WERI-Rb-1 (cell line): ENCODE measurements around the gene ADI1.

Experiments used
- DNase-seq: peaks from one replicate; pipeline ENCODE4 v3.0.0-alpha.2; 2020
- H3K27ac ChIP-seq: fragments of 250-450 bp; sonication (Bioruptor Pico); 2 replicates; pipeline ENCODE4 v1.5.1; 2020; ENCODE audit warnings: mild to moderate bottlenecking, moderate library complexity
- H3K27me3 ChIP-seq: fragments of 250-450 bp; sonication (Bioruptor Pico); 2 replicates; pipeline ENCODE4 v1.5.1; 2021; ENCODE audit warnings: mild to moderate bottlenecking, low read depth, moderate library complexity; ENCODE audit not compliant: insufficient read depth, severe bottlenecking
- H3K36me3 ChIP-seq: fragments of 250-450 bp; sonication (Bioruptor Pico); 2 replicates; pipeline ENCODE4 v1.5.1; 2020; ENCODE audit warnings: mild to moderate bottlenecking, moderate library complexity
- H3K4me3 ChIP-seq: 2 replicates; pipeline ENCODE4 v1.5.1; 2011; ENCODE audit warnings: low read depth, mild to moderate bottlenecking, control low read depth, low read length
- H3K9me3 ChIP-seq: fragments of 250-450 bp; sonication (Bioruptor Pico); 2 replicates; pipeline ENCODE4 v1.5.1; 2021; ENCODE audit warnings: mild to moderate bottlenecking, moderate library complexity; ENCODE audit not compliant: severe bottlenecking
- TF ChIP-seq, protein P1 (sequence below): IDR thresholded peaks from 2 replicates; pipeline ENCODE4 v1.5.1; 2011; ENCODE audit warnings: low read depth, mild to moderate bottlenecking, control low read depth, inconsistent platforms, low read length

ADI1 gene

DNA sequence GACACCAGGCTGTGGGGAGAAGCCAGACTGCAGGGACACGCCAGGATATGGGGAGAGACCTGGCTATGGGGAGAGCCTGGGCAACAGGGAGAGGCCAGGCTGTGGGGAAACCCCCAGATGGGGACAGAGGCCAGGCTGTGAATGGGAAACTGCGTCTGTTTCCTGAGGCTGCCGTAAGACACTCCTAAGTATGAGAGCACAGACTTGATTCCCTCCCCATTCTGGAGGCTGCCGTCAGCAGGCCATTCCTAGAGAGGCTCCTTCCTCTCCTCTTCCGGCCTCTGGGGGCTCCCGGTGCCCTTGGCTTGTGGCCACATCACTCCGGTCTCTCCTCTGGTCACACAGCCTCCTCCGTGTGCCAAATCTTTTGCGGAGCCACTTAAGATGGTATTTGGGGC lies 32.3 kb downstream of the ADI1 start:
- Histone ChIP-seq H3K9me3 (peaks cover 36% of the 10 kb centered on the region), H3K27me3 (no peaks in the 10 kb centered on the region), H3K27ac (no peak overlapping the region), H3K4me3 (no peak overlapping the region), H3K36me3 (peaks cover 12% of the 10 kb centered on the region)
- TF ChIP-seq, protein P1, sequence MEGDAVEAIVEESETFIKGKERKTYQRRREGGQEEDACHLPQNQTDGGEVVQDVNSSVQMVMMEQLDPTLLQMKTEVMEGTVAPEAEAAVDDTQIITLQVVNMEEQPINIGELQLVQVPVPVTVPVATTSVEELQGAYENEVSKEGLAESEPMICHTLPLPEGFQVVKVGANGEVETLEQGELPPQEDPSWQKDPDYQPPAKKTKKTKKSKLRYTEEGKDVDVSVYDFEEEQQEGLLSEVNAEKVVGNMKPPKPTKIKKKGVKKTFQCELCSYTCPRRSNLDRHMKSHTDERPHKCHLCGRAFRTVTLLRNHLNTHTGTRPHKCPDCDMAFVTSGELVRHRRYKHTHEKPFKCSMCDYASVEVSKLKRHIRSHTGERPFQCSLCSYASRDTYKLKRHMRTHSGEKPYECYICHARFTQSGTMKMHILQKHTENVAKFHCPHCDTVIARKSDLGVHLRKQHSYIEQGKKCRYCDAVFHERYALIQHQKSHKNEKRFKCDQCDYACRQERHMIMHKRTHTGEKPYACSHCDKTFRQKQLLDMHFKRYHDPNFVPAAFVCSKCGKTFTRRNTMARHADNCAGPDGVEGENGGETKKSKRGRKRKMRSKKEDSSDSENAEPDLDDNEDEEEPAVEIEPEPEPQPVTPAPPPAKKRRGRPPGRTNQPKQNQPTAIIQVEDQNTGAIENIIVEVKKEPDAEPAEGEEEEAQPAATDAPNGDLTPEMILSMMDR = no peak
- no peak for DNase-seq

DNA sequence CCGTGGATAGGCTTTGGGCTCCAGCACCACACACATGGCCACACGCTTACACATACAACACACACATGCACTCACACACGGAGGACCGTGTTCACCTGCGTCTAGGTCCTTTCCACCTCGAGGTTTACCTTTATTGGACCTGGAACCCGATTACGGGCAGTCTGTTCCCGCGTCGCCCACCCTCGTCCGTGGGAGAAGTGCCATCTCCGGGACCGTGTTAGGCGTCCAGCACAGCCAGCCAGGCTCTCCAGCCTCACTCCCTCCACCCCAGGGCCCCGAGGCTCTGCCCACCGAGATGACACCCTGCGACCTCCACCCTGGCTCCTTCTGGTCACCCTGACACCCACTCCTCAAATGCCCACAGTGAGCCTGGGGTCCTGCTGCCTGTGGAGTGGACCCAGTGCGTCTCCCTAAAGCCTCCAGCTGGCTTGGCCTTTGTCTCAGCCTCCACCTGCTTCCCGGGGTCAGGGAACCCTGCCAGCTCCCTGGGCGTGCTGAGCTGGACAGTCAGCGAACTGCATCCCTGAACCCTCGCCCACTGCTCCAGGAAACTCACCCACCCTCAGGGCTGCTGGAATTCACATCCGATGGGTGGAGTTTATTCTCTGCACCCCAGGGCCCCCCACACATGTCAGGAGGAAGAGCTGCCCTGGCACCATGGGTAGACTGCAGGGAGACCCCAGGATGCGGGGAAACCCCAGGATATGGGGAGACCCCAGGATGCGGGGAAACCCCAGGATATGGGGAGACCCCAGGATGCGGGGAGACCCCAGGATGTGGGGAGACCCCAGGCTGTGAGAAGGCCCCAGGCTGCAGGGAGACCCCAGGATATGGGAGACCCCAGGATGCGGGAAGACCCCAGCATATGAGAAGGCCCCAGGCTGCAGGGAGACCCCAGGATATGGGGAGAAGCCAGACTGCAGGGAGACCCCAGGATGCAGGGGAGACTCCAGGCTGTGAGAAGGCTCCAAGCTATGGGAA lies 33.0 kb downstream of the ADI1 start:
- Histone ChIP-seq H3K27ac (no peak overlapping the region), H3K27me3 (no peaks in the 10 kb centered on the region), H3K36me3 (peaks cover 12% of the 10 kb centered on the region), H3K9me3 (peaks cover 36% of the 10 kb centered on the region), H3K4me3 (no peak overlapping the region)
- DNase-seq = no peak
- TF ChIP-seq, protein P1 = no peak

DNA sequence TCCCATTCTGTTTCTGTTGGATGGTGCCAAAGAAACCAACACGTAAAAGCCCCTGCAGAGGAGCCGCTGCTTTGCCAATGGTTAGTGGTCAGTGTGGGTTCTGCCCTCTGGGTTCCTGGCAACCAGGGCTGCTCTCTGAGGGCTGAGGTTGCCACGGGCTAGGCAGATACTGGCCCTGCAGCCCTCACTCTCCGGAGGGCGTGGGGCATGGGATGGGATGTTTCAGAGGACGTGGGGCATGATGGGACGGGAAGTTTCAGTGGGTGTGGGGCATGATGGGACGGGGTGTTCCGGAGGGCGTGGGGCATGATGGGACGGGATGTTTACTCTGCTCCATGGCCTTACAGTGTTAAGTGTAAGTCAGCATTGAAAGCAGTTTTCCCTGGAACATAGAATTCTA lies 34.2 kb downstream of the ADI1 start:
- DNase-seq = no peak
- Histone ChIP-seq H3K27ac (no peak overlapping the region), H3K36me3 (peaks cover 12% of the 10 kb centered on the region), H3K9me3 (peaks cover 36% of the 10 kb centered on the region), H3K27me3 (no peaks in the 10 kb centered on the region), H3K4me3 (no peak overlapping the region)
- TF ChIP-seq, protein P1 = no peak

DNA sequence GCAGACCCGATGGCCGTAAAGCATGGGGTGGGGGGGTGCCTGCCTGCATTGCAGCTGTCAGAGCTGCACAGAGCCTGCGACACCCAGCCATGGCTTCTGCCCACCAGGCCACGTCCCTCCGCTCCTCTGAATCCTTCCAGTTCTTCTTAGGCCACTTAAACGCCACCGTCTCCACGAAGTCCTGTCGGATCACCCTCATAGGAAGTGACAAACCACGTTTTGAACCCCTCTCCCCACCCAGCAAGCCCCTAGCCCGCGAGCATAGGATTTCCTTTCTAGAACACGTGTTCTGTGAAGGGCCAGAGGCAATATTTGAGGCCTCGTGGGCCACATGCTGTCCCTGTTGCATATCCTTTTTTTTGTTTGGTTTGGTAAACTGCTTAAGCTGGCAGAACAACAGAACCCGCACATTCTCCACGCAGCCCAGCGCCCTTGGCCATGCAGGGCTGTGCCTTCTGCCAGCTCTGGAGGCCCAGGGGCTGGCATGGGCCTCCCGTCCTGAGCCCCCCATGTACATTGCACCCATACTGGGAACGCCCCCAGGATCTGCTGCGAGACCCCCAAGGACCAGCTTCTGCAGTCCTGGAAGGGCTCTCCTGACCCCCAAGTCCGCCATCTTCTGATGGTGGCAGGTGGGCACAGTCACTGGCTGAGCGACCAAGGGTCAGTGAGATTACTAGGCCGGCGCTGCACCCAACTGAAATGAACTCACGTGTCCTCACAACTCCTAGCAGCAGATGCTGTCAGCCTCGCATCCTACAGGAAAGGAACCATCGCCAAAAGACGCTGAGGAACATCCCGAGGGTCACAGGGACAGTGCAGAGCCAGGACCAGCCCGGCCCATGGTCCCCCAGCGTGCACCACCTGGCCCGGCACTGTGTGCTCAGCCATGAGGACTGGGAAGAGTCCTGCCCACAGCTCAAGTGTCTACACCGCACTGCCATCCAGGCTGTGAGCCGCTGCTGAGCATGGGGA lies 35.1 kb downstream of the ADI1 start:
- H3K9me3 ChIP-seq = peaks cover 36% of the 10 kb centered on the region
- TF ChIP-seq, protein P1 = no peak
- no peak overlapping the region for H3K4me3 ChIP-seq

DNA sequence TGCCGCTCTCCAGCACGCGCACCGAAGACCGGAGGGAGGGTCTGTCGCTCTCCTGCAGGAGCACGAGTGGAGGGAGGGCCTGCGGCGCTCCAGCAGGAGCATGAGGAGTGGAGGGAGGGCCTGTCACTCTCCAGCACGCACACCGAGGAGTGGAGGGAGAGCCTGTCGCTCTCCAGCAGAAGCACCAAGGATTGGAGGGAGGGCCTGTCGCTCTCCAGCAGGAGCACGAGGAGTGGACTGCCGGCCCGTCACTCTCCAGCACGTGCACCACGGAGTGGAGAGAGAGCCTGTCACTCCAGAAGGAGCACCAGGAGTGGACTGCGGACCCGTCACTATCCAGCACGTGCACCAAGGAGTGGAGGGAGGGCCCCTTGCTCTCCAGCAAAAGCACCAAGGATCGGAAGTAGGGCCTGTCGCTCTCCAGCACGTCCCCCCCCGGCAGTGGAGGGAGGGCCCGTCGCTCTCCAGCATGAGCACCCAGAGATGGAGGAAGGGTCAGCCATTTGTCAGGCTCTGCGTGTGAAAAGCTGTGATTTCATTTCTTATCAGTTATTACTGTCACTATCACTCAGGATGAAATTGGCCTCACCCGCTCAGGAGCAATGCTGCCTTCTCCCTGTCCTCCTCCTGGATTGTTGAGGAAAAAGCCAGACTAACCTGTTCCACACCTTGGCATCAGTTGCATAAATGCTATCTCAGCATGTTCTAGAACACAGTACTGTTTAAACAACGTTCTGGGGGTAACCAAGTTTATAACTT lies 35.9 kb downstream of the ADI1 start:
- peaks cover 36% of the 10 kb centered on the region for H3K9me3 ChIP-seq
- peaks cover 25% of the 10 kb centered on the region for H3K36me3 ChIP-seq
- no peak overlapping the region for H3K4me3 ChIP-seq
- TF ChIP-seq, protein P1 = no peak
- no peaks in the 10 kb centered on the region for H3K27me3 ChIP-seq
- peak; percentile 19 for DNase-seq
- no peak overlapping the region for H3K27ac ChIP-seq

More for the DNA sequence above, 35.1 kb downstream of the ADI1 start:
- Histone ChIP-seq H3K27me3 (no peaks in the 10 kb centered on the region), H3K36me3 (peaks cover 20% of the 10 kb centered on the region), H3K27ac (no peak overlapping the region)
- no peak for DNase-seq
